ENCODE results near the gene CLDN4.
"Not testable (repeated sequence)": the region's sequence is repeated elsewhere in the genome, so short reads cannot be mapped to it uniquely, and the experiment has no call there.

GRCh38 chr7:73837167-73837566, 6.4 kb downstream of the CLDN4 start:
- TF ChIP-seq CTCF (IDR thresholded peaks at IDR 0.05); ZFX (IDR thresholded peaks at IDR 0.05; ENCODE audit: borderline replicate concordance): not testable (repeated sequence)
